ENCODE results near the gene FAIM2. TPM values are rescaled to one million over a fixed set of nuclear protein-coding genes. Genes with fewer than 3 reads are reported as not detected.

The FAIM2 gene
- total RNA-seq, 1 donor from 2014 or later: 1.2 TPM

GRCh38 chr12:49824416-49824815 is 79.3 kb downstream of the FAIM2 start:
- intact Hi-C loops (cut with DNase I): no loop called here
- H3K9me3 ChIP-seq: no peaks in the 10 kb centered on the region
- no peak overlapping the region for H3K4me3 ChIP-seq
- H3K36me3 ChIP-seq: no peaks in the 10 kb centered on the region
- H3K4me1 ChIP-seq: peaks cover 63% of the 10 kb centered on the region
- H3K27ac ChIP-seq: peak overlapping the region; percentile 71
- DNase-seq: no peak
- no peak for ATAC-seq
- no peaks in the 10 kb centered on the region for H3K27me3 ChIP-seq
- TF ChIP-seq, protein P1, sequence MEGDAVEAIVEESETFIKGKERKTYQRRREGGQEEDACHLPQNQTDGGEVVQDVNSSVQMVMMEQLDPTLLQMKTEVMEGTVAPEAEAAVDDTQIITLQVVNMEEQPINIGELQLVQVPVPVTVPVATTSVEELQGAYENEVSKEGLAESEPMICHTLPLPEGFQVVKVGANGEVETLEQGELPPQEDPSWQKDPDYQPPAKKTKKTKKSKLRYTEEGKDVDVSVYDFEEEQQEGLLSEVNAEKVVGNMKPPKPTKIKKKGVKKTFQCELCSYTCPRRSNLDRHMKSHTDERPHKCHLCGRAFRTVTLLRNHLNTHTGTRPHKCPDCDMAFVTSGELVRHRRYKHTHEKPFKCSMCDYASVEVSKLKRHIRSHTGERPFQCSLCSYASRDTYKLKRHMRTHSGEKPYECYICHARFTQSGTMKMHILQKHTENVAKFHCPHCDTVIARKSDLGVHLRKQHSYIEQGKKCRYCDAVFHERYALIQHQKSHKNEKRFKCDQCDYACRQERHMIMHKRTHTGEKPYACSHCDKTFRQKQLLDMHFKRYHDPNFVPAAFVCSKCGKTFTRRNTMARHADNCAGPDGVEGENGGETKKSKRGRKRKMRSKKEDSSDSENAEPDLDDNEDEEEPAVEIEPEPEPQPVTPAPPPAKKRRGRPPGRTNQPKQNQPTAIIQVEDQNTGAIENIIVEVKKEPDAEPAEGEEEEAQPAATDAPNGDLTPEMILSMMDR (IDR thresholded peaks at IDR 0.05): no peak

DNA sequence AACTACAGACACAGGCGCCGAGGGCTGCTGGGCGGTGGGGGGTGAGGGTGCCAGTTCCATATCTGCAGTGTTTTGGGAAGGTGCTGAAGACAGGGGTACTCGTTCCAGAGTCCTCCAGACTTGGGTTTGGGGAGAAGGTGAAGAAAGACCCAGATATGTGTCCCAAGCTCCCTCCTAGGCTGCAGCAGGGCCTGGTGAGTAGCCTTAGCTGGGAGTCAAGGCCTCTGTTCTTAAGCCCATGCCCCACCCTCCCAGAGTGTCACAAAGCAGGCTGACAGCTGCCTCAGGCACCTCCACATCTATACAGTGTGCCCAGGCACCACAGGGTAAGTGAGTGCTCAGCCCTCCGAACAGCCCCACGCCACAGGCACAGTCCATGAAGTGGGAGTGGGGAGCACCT is 79.7 kb downstream of the FAIM2 start:
- Histone ChIP-seq H3K9me3 (no peaks in the 10 kb centered on the region), H3K4me3 (no peak overlapping the region), H3K27me3 (no peaks in the 10 kb centered on the region), H3K4me1 (peaks cover 60% of the 10 kb centered on the region), H3K27ac (peak overlapping the region; percentile 6), H3K36me3 (no peaks in the 10 kb centered on the region)
- TF ChIP-seq, protein P1 (IDR thresholded peaks at IDR 0.05): no peak
- no peak for DNase-seq
- ATAC-seq: no peak
- intact Hi-C loops (cut with DNase I): no loop called here

DNA sequence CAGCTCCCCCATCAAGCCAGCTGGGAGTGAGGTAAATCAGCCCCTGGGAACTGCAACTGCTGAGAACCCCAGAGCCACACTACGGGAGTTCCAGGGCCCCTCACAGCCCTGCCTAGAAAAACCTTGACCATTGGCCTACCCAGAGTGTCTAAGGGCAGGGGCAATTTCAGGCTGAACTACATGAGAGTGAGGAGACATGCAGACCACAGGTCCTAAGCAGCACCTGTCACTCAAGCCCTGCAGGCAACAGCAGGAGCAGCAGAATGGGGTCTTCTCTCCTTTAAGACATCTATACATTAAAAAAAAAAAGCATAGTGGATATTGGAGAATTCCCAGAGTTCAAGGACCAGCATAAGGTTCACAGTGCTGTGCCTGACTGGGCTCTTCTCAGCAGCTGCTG is 80.3 kb downstream of the FAIM2 start:
- Histone ChIP-seq H3K27ac (no peak overlapping the region), H3K27me3 (no peaks in the 10 kb centered on the region), H3K9me3 (no peaks in the 10 kb centered on the region), H3K4me3 (no peak overlapping the region), H3K36me3 (no peaks in the 10 kb centered on the region), H3K4me1 (peaks cover 58% of the 10 kb centered on the region)
- intact Hi-C loops (cut with DNase I): no loop called here
- ATAC-seq (no peak), DNase-seq (no peak)
- TF ChIP-seq, protein P1 (IDR thresholded peaks at IDR 0.05): no peak

DNA sequence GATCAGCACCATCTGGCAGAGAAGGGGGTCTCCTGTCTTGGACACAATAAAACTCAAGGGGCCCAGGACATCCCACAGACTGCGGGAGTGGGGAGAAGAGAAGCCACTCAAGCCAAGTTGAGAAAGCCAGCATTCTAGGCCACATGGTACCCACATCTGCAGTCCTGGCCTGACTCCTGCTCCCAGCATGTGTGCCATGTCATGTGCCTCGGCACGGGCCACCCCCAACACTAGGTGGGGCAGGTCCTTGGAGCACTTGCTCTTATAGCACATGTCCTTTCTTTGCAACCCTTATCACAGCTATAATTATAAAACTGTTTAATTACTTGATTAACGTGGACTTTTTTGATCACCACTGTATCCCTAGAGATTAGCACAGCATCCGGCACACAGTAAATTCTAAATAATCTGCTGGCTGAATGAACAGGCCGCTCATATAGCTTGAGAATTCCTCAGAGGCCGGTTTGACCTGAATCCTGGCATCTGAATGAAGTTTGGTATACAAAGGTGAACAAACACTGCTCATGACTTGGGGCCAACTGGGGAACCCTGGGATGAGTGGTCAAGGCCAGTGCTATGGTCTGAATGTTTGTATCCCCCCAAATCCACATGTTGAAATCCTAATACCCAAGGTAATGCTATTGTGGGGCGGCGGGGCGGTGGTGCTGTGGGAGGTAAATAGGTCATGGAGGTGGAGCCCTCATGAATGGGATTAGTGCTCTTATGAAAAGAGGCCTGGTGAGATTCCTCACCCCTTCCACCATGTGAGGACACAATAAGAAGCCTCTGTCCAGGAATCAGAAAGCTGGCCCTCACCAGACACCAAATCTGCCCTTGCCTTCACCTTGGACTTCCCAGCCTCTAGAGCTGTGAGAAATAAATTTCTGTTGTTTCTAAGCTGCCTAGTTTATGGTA is 82.1 kb downstream of the FAIM2 start:
- ATAC-seq: no peak
- Histone ChIP-seq H3K9me3 (no peaks in the 10 kb centered on the region), H3K27me3 (no peaks in the 10 kb centered on the region), H3K4me1 (peaks cover 48% of the 10 kb centered on the region), H3K4me3 (no peak overlapping the region), H3K27ac (no peak overlapping the region), H3K36me3 (no peaks in the 10 kb centered on the region)
- no peak for DNase-seq
- intact Hi-C loops (cut with DNase I): no loop called here
- TF ChIP-seq, protein P1 (IDR thresholded peaks at IDR 0.05): no peak

DNA sequence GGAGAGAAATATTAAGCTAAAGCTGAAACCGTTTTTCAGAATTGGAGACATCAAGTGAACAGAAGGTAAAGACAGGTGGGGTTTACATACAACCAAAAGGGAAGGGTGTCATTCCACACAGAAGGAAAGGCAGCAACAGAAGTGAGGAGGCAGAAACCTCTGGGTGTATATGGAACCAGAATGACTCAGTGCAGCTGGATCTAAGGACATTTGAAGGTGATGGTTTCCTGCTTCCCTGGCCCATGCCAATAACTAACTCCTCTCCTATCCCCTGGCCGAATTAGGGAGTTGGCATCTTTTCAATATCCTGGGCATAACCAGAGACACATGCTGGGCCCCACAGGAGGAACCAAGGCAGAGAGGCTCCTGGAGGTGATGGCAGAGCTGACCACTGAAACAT is 83.9 kb downstream of the FAIM2 start:
- DNase-seq (no peak), ATAC-seq (no peak)
- Histone ChIP-seq H3K36me3 (no peaks in the 10 kb centered on the region), H3K27me3 (no peaks in the 10 kb centered on the region), H3K9me3 (no peaks in the 10 kb centered on the region), H3K4me3 (no peak overlapping the region), H3K27ac (no peak overlapping the region), H3K4me1 (peaks cover 32% of the 10 kb centered on the region)
- intact Hi-C loops (cut with DNase I): no loop called here
- TF ChIP-seq, protein P1 (IDR thresholded peaks at IDR 0.05): no peak
